Forelimb muscle (tissue), 1 donor: ENCODE measurements around the gene VPREB3. TPM values are rescaled to one million over a fixed set of nuclear protein-coding genes. Genes with fewer than 3 reads are reported as not detected.

ENCODE experiments used
- DNase-seq: peaks from one replicate; pipeline ENCODE4 v3.0.0-alpha.2; 2013; ENCODE audit warnings: low read depth
- polyA plus RNA-seq: library from polyadenylated mRNA; unstranded; fragments of 120-200 nt; gene quantifications from one replicate; pipeline ENCODE4 v1.2.1, GENCODE V29; 2013; ENCODE audit not compliant: insufficient read length

Gene VPREB3
- polyA plus RNA-seq, 1 donor: 0.66 TPM

DNA sequence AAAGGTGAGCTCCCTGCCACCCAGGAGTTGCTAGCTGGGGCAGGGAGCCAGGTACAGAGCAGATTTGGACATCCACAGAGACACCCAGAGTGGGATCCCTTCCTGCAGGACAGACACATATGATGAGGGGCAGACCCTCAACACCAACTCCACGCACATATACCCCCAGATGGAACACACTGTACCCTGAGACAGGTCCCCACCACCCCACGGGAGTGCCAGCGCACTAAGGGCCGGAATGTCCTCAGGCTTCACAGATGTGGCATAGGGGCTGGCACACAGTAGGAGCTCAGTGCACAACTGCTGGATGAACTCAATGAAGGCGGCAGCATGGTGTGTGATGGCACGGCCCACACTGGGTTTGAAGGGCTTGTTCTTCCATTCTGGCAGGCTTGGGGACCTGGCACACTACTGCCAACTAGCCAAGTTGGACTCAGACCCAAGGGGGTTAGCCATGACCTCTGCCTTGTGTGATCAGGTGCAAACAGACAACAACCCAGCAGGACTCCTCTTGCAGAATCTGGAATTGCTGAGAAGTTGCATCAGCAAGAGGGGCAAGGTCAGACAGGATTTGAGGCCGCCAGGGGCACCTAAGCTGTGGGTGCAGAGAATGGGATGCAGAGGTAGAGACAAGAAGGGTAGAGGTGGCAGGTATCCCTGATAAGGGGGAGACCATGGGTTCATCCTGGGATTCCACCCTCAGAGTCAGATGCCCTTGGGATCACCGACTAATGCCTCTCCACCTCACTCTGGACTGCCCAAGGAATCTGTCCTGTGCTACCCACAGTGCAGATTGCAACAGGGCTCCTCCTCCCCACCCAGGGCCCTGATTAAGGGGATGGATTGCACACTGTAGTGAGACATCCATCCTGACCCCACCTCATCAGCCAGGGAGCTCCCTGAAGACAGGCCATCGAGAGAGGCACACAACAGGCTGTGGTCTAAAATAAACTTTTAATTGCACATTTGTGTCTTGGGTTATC lies 11.0 kb upstream of the VPREB3 start:
- no peak for DNase-seq

DNA sequence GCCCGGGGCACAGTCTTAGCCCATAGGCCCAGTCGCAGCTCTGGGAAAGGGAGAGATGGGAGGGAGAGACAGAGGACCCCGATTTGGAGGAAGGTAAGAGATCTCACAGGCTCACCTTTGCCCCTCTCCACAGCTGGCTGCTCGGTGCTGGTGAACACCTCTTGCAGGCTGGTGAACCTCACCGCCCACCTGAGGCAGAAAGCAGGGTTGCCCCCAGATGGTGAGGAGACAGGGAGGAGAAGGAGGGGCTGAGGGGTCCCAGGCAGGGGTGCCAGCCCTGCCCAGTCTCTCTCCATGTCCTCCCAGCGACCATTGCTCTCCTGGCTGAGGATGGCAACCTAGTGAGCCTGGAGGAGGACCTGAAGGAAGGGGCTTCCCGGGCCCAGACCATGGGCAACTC lies 9.7 kb upstream of the VPREB3 start:
- DNase-seq: no peak

GRCh38 chr22:23763579-23763945 lies 9.3 kb upstream of the VPREB3 start:
- DNase-seq: no peak

DNA sequence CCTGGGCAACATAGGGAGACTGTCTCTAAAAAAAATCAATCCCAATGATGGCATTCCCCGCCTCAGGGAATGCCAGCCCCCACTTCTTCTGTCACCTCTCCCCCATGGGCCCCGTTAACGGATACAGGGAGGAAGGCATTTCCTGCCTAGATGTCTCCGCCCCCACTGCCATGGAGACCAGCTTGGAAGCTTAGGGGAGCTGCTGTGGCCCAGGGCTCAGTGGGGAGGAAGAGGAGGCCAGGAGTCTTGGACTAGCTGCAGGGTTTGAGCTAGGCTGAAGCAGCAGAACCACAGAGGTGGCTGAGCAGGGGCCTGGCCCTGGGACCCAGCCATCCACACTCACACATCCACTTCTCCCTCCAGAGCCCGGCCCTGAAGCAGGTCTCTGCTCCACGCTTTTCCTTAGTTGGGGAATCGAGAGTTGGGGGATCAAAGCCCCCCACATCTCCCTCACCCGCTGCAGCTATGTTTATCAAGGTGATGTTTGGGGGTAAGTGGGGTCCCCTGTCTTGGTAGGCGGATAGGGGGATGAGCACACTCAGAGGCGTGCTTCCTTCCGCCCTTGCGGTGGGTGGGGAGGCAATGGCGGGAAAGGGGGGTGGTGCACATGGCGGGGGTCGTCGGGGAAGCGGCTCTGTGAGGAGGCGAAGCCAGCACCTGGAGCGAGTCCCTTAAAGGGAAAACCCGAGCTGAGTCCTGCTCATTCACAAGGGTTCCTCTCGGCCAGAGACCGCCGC lies 8.8 kb upstream of the VPREB3 start, which contains the start of gene C22orf15:
Gene C22orf15, plus strand, starts transcription at position 149 of the 737 bp plus-strand sequence. Its CDS starts 317 bp downstream, at position 466.
- no peak for DNase-seq

DNA sequence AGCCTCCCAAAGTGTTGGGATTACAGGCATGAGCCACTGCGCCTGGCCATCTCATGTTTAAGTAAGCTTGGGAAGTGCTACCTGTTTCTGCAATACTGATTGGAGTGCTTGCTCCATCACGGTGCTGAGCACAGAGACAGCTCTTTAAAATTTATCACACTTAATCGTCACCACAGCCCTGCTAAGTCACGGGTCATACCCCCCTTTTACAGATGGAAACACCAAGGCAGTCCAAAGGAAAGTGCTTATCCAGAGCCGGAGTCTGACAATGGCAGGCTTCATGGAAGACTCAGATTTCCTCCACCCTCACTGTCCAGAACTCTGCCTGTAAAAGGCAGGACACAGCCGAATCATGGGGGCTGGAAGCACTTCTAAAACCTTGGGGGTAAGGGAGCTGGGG lies 5.8 kb upstream of the VPREB3 start:
- no peak for DNase-seq

DNA sequence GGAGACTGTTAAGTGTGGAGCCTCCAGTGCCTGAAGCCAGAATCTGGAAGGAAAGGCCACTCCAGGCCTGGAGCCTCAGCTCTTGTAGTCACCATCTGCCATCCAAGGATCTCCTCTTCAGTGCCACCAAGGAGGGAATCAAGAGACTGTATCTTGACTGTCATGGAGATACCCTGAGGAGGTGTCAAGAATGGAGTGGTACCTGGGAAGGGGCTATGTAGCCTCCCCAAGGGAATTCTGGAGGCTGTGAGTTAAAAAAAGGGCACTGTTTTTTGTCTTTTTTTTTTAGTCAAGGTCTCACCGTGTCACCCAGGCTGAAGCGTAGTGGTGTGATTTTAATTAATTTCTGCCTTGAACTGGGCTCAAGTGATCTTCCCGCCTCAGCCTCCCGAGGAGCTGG lies 5.3 kb upstream of the VPREB3 start:
- DNase-seq: no peak

GRCh38 chr22:23756891-23757290 lies 2.7 kb upstream of the VPREB3 start:
- DNase-seq: no peak

- no peak for DNase-seq
Observed at GRCh38 chr22:23755711-23756110, 1.5 kb upstream of the VPREB3 start.

DNA sequence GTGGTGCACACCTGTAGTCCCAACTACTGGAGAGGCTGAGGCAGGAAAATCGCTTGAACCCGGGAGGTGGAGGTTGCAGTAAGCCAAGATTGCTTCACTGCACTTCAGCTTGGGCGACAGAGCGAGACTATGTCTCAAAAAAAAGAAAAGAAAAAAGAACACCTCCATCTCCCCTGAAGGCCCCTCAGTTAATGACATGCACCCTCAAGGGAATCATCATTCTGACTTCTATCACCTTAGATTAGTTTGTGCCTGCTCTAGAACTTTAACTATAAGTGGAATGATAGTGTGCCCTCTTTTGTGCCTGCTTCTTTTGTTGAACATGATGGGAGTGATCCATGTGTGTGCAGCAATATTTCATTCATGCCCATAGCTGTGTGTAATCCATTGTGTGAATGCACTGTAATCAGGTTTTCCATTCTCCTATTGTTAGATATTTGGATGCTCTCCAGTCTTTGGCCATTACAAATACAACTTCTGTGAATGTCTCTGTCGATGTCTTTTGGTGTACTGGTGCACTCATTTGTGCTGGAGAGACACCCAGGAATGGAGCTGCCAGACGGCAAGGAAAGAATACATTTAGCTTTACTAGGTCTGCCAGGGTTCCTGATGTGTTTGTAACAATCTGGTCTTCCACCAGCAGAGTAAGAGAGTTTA lies 883 bp upstream of the VPREB3 start:
- DNase-seq: no peak

- no peak for DNase-seq
Observed at GRCh38 chr22:23753385-23753784, 840 bp downstream of the VPREB3 start.

GRCh38 chr22:23752750-23753149 lies 1.5 kb downstream of the VPREB3 start:
- no peak for DNase-seq

DNA sequence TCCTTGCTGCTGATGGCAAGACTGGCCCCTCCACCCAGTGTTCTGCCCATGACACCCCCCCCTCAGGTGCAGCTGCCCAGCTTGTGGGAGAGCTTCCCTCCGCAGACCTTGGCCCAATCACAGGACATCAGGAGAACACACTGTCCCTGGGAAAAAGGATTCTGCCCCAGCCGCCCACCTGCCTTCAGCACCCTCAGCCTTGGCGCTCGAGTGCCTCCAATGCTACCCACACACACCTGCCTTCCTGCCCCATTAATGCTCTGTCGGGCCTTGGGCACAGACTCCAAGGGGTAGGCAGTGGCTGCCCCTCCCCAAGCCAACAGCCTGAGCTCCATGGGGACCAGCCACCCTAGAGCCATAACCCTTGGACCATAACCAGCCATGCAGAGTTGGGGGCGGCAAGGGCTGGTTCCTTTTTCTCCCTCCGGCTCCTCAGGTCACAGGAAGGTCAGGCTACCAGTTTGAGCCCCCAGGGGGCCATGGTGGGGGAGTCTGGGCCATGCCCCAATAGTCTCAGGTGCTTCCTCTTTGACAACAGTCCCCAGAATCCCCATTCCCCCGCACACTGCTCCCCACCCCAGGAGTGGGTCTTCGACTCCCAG lies 2.0 kb downstream of the VPREB3 start:
- no peak for DNase-seq

GRCh38 chr22:23751441-23751996 lies 2.7 kb downstream of the VPREB3 start:
- no peak for DNase-seq

DNA sequence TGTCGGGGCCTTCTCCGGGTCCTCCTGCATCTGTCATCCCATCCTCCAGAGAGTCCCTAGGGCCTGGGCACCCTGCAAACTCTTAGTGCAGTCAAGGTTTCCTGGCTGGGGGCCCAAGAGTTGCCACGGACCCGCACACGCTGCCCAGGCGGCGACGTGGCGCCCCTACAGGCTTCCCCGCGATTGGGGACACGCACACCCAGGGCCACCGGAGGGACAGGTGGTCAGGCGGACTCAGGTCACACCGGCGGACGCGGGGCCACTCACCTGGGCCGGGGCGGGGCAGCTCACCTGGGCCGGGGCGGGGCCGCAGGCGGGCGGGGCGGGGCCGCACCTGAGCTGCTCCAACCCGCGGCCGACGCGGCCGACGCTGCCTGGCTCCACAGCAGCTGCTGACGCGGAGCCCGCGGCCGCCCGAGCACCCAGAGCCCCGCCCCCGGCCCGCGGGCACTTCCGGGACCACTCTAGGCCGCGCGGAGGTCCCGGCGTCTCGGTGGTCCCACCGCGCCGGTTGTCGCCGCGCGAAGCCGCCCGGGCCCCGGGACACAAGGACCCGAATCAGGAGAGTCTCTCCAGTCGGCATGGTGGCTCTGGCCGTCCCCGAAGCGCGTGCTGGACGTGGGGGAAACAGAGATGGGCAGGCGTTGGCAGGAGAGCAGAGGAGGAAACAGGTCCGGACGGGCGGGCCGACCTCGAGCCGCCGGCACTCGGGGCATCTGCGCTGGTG lies 3.3 kb downstream of the VPREB3 start, which contains the start of gene ZNF70:
Gene ZNF70, minus strand, starts transcription at position 399 of the 727 bp plus-strand sequence. CDS start 5,972 bp downstream, outside the sequence.
- DNase-seq: no peak

GRCh38 chr22:23750367-23750713 lies 3.9 kb downstream of the VPREB3 start:
- DNase-seq: no peak

GRCh38 chr22:23749841-23750301 lies 4.4 kb downstream of the VPREB3 start:
- DNase-seq: no peak

GRCh38 chr22:23745791-23746190 lies 8.4 kb downstream of the VPREB3 start:
- no peak for DNase-seq

DNA sequence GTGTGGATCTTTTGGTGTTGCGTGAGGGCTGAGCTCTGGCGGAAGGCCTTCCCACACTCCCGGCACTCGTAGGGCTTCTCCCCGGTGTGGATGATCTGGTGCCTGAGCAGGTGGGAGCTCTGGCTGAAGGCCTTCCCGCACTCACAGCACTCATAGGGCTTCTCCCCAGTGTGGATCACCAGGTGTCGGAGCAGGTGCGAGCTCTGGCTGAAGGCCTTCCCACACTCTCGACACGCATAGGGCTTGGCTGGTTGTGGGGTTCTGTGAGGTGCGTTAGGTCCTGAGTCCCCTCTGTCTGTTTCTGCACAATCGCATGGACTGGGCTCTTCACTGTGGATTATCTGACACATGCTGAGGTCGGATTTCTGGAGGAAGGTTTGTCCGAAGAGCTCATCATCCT lies 9.7 kb downstream of the VPREB3 start:
- no peak for DNase-seq

DNA sequence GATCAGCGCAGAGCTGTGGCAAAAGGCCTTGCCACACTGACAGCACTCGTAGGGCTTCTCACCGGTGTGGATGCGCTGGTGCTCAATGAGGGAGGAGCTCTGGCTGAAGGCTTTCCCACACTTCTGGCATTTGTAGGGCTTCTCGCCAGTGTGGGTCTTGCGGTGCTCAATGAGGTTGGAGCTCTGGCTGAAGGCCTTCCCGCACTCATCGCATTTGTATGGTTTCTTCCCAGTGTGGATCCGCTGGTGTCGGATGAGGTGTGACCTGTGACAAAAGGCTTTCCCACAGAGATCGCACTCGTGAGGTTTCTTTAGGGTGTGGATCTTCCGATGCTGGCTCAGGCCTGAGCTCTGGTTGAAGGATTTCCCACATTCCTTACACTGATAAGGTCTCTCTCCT lies 10.2 kb downstream of the VPREB3 start:
- DNase-seq: no peak

DNA sequence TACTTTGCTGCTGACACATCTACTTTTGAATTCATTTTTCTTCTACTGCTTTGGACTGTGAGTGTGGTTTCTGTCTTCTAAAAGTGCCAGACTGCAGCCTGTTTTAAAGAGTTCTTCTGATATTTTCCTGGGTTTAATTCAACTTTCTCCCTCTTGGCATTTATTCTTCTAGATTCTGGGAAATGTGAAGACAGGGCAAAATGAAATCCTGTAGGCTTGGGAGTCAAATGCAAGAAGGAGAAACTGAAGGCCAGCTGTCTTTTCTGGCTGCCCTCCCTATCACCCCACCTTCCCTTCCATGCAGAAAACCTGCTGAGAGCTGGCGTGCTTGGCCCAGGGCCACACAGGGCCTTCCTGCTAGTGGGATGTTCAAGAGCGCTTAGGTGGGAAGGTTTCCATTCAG lies 10.9 kb downstream of the VPREB3 start:
- DNase-seq: no peak
